HCT116 (cell line): Measurements from ENCODE around the gene NFKBIA. TPM values are rescaled to one million over a fixed set of nuclear protein-coding genes. Genes with fewer than 3 reads are reported as not detected.

Experiments used
- ATAC-seq: fragments of 200-7000 bp; cut with Tn5 transposase; 2 replicates; pipeline ENCODE4 v1.9.1; 2020; ENCODE audit warnings: mild to moderate bottlenecking, moderate library complexity
- BruUV-seq: library from RNA; stranded (reverse); fragments of 400-500 nt; replicated peaks from 2 replicates; lab custom pipeline; 2021; lab: Mats Ljungman, UMichigan
- CTCF ChIA-PET: fragments of 300-600 bp; sonication (Branson Sonifier 250); formaldehyde crosslinking; loops from one replicate; lab custom pipeline; 2021; ENCODE audit warnings: antibody characterized with exemption; lab: Charles Lee
- POLR2A ChIA-PET: fragments of 300-600, 350-600 bp; sonication (Branson Sonifier 250); formaldehyde crosslinking; loops from one replicate; lab custom pipeline; 2021; ENCODE audit warnings: antibody characterized with exemption; lab: Charles Lee
- RAD21 ChIA-PET, 2 experiments: fragments of 300-600 bp; sonication (Branson Sonifier 250); formaldehyde crosslinking; loops; one replicate each; lab custom pipeline; 2023; ENCODE audit warnings: low total read pairs in 2 of 2; ENCODE audit not compliant: uncharacterized antibody in 2 of 2, unreplicated experiment in 2 of 2, low non-redundant PET in 1 of 2; lab: Charles Lee
- DNase-seq: peaks from one replicate; pipeline ENCODE4 v3.0.0-alpha.2; 2010; ENCODE audit warnings: low read depth, low spot score
- H2AFZ ChIP-seq: fragments of 200-600 bp; shearing (Covaris generic), sonication (generic); 2 replicates; pipeline ENCODE4 v1.6.1; 2017; ENCODE audit warnings: low read depth, mixed run types, mixed read lengths, antibody characterized with exemption, low read length; ENCODE audit not compliant: poor library complexity, severe bottlenecking
- H3K27ac ChIP-seq: 2 replicates; pipeline ENCODE4 v1.5.1; 2012; ENCODE audit warnings: low read depth, low read length
- H3K27me3 ChIP-seq: fragments of 200-600 bp; sonication (generic); 2 replicates; pipeline ENCODE4 v1.6.1; 2016; ENCODE audit warnings: mixed run types, low read length, mixed read lengths; ENCODE audit not compliant: insufficient read depth
- H3K36me3 ChIP-seq, 2 experiments: fragments of 200-500 bp in 1 of 2; fragments of 200-600 bp in 1 of 2; sonication (Bioruptor generic) in 1 of 2; sonication (generic) in 1 of 2; 2 replicates each; pipeline versions ENCODE4 v1.5.1 to v1.6.1; 2014 to 2016; ENCODE audit warnings: low read length in 2 of 2, inconsistent platforms in 1 of 2, mixed read lengths in 1 of 2, mixed run types in 1 of 2; ENCODE audit not compliant: insufficient read depth in 2 of 2, control insufficient read depth in 1 of 2
- H3K4me1 ChIP-seq, 2 experiments: fragments of 200-600 bp in 1 of 2; sonication (generic) in 1 of 2; 2 replicates each; pipeline versions ENCODE4 v1.5.1 to v1.6.1; 2012 to 2017; ENCODE audit warnings: low read length in 2 of 2, inconsistent platforms in 1 of 2, mild to moderate bottlenecking in 1 of 2, mixed read lengths in 1 of 2, mixed run types in 1 of 2, moderate library complexity in 1 of 2; ENCODE audit not compliant: insufficient read depth in 2 of 2, control insufficient read depth in 1 of 2
- H3K4me2 ChIP-seq: fragments of 200-600 bp; sonication (generic); 2 replicates; pipeline ENCODE4 v1.6.1; 2017; ENCODE audit warnings: mixed run types, low read length, mixed read lengths
- H3K4me3 ChIP-seq, 2 experiments: fragments of 200-600 bp in 1 of 2; sonication (generic) in 1 of 2; replicated peaks in 1 of 2; 2 replicates each; pipeline ENCODE4 v1.5.1; 2011 to 2016; ENCODE audit warnings: low read length in 2 of 2, control low read depth in 1 of 2, low read depth in 1 of 2, mild to moderate bottlenecking in 1 of 2, mixed read lengths in 1 of 2, mixed run types in 1 of 2
- H3K79me2 ChIP-seq: fragments of 200-600 bp; sonication (generic); 2 replicates; pipeline ENCODE4 v1.6.1; 2017; ENCODE audit warnings: mild to moderate bottlenecking, mixed run types, low read length, moderate library complexity, mixed read lengths; ENCODE audit not compliant: insufficient read depth
- H3K9ac ChIP-seq: fragments of 200-600 bp; sonication (generic); 2 replicates; pipeline ENCODE4 v1.6.1; 2016; ENCODE audit warnings: low read length, mixed read lengths
- H3K9me2 ChIP-seq: fragments of 200-600 bp; sonication (generic), shearing (Covaris generic); 2 replicates; pipeline ENCODE4 v1.6.1; 2017; ENCODE audit warnings: mixed run types, mild to moderate bottlenecking, moderate library complexity; ENCODE audit not compliant: insufficient read depth
- H3K9me3 ChIP-seq, 2 experiments: fragments of 200-500 bp in 1 of 2; fragments of 200-600 bp in 1 of 2; sonication (Bioruptor generic) in 1 of 2; sonication (generic) in 1 of 2; 2 replicates each; pipeline ENCODE4 v1.6.1; 2014 to 2017; ENCODE audit warnings: low read length in 2 of 2, mixed read lengths in 2 of 2, inconsistent platforms in 1 of 2, low read depth in 1 of 2, mild to moderate bottlenecking in 1 of 2, mixed run types in 1 of 2, moderate library complexity in 1 of 2; ENCODE audit not compliant: control insufficient read depth in 1 of 2, insufficient read depth in 1 of 2
- H4K20me1 ChIP-seq: fragments of 200-600 bp; sonication (generic), shearing (Covaris generic); 2 replicates; pipeline ENCODE4 v1.6.1; 2017; ENCODE audit warnings: mixed run types, mild to moderate bottlenecking, moderate library complexity; ENCODE audit not compliant: insufficient read depth
- ELF1 ChIP-seq: IDR thresholded peaks from 2 replicates; pipeline ENCODE4 v1.6.1; 2012; ENCODE audit warnings: low read depth, borderline replicate concordance
- EZH2phosphoT487 ChIP-seq: fragments of 200-600 bp; IDR thresholded peaks from 2 replicates; pipeline ENCODE4 v1.6.1; 2018; ENCODE audit warnings: antibody characterized with exemption, borderline replicate concordance
- MAX ChIP-seq: IDR thresholded peaks from 2 replicates; pipeline ENCODE4 v1.6.1; 2012
- POLR2AphosphoS5 ChIP-seq: IDR thresholded peaks from 2 replicates; pipeline ENCODE4 v1.6.1; 2011; ENCODE audit warnings: mild to moderate bottlenecking, low read depth, low read length, moderate library complexity
- SIN3A ChIP-seq: IDR thresholded peaks from 2 replicates; pipeline ENCODE4 v1.6.1; 2012; ENCODE audit warnings: low read depth
- TCF7L2 ChIP-seq: IDR thresholded peaks from 2 replicates; pipeline ENCODE4 v1.7.0; 2011; ENCODE audit warnings: borderline replicate concordance, inconsistent platforms; ENCODE audit not compliant: insufficient read depth, insufficient read length; ENCODE audit errors: extremely low read depth
- YY1 ChIP-seq: IDR thresholded peaks from 2 replicates; pipeline ENCODE4 v1.6.1; 2011; ENCODE audit warnings: low read length, low read depth, moderate library complexity, mild to moderate bottlenecking; ENCODE audit not compliant: insufficient replicate concordance; ENCODE audit errors: extremely low read depth
- ZFX ChIP-seq: fragments of 450-650 bp; IDR thresholded peaks from 2 replicates; pipeline ENCODE4 v1.6.1; 2017
- intact Hi-C: fragments of 100-400 bp; cut with micrococcal nuclease; formaldehyde crosslinking; loops from 2 replicates; pipeline ENCODE4 v1.10.0; 2022
- total RNA-seq: library from RNA; stranded (reverse); gene quantifications from one replicate; pipeline ENCODE4 v1.2.1, GENCODE V29; 2021; ENCODE audit not compliant: unreplicated experiment
- TF ChIP-seq, protein P1 (sequence below), 3 experiments: fragments of 200-600 bp in 1 of 3; sonication (generic) in 1 of 3; IDR thresholded peaks in 2 of 3; conservative IDR thresholded peaks in 1 of 3; 2 replicates each; pipeline ENCODE4 v1.5.1; 2012 to 2017; ENCODE audit warnings: low read depth in 2 of 3, low read length in 2 of 3, antibody characterized with exemption in 1 of 3, borderline replicate concordance in 1 of 3, control low read depth in 1 of 3, mild to moderate bottlenecking in 1 of 3, mixed read lengths in 1 of 3, mixed run types in 1 of 3, moderate library complexity in 1 of 3; ENCODE audit not compliant: insufficient read depth in 1 of 3

The NFKBIA gene
- total RNA-seq, 1 experiment from 2014 or later: 42.6 TPM

DNA sequence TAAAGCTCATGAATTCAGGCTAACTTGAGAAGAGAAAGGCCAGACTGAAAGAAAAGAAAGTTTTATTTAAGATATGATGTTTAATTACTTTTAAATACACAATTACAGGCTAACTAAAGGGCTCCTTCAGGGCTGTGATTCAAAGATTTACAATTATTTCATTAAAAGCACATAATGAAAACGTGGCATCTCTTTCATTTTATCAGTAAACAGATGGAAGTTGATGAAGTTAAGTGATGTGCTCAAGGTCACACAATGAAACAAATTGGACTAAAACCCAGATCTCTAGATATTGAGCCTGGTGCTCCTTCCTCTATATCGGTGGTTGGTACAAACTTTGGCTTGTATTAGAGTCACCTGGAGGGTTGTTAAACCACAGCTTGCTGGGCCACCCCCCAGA lies 13.5 kb upstream of the NFKBIA start:
- POLR2A ChIA-PET: no interaction called here
- RAD21 ChIA-PET: interaction anchor here in 1 of 2 experiments (0.6 to 0.7 kb wide), 2 partner anchors 22 to 372 kb away, joined by 3 read pairs; partner anchors contain the start of gene FAM177A1
- DNase-seq: no peak
- no peaks in the 10 kb centered on the region for H3K36me3 ChIP-seq
- no peak for ATAC-seq
- H3K27ac ChIP-seq: no peak overlapping the region
- no peaks in the 10 kb centered on the region for H3K9me2 ChIP-seq
- intact Hi-C loops: loop anchor here (10.0 kb wide), 1 partner anchor 833 kb away; no protein-coding TSS in a partner anchor
- no peaks in the 10 kb centered on the region for H4K20me1 ChIP-seq
- CTCF ChIA-PET: no interaction called here
- no peak overlapping the region for H3K4me2 ChIP-seq
- BruUV-seq: no TSS peak
- no peaks in the 10 kb centered on the region for H3K9me3 ChIP-seq
- H3K9ac ChIP-seq: no peak overlapping the region
- H3K4me1 ChIP-seq: peaks cover under 1 to 5% of the 10 kb centered on the region in 2 experiments; a peak in 2 of 4 replicates
- no peaks in the 10 kb centered on the region for H3K27me3 ChIP-seq
- no peak overlapping the region for H3K4me3 ChIP-seq
- H3K79me2 ChIP-seq: no peaks in the 10 kb centered on the region
- TF ChIP-seq SIN3A: no peak
- TF ChIP-seq YY1: no peak
- no peak for TF ChIP-seq TCF7L2
- no peak for TF ChIP-seq POLR2AphosphoS5
- TF ChIP-seq EZH2phosphoT487: no peak
- TF ChIP-seq ZFX: no peak
- TF ChIP-seq MAX: no peak
- TF ChIP-seq, protein P1, sequence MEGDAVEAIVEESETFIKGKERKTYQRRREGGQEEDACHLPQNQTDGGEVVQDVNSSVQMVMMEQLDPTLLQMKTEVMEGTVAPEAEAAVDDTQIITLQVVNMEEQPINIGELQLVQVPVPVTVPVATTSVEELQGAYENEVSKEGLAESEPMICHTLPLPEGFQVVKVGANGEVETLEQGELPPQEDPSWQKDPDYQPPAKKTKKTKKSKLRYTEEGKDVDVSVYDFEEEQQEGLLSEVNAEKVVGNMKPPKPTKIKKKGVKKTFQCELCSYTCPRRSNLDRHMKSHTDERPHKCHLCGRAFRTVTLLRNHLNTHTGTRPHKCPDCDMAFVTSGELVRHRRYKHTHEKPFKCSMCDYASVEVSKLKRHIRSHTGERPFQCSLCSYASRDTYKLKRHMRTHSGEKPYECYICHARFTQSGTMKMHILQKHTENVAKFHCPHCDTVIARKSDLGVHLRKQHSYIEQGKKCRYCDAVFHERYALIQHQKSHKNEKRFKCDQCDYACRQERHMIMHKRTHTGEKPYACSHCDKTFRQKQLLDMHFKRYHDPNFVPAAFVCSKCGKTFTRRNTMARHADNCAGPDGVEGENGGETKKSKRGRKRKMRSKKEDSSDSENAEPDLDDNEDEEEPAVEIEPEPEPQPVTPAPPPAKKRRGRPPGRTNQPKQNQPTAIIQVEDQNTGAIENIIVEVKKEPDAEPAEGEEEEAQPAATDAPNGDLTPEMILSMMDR (IDR thresholded peaks at IDR 0.05 in 2 of 3, conservative IDR thresholded peaks at IDR 0.05 in 1 of 3; ENCODE audit: borderline replicate concordance in 1 of 3, insufficient read depth in 1 of 3, low read depth in 2 of 3, low read length in 2 of 3): no peak
- no peak for TF ChIP-seq ELF1
- no peak overlapping the region for H2AFZ ChIP-seq
